GM19025 (cell line): ENCODE measurements around the gene ARHGEF10L.
"Not testable (repeated sequence)": the region's sequence is repeated elsewhere in the genome, so short reads cannot be mapped to it uniquely, and the experiment has no call there.

ENCODE experiments used
- ATAC-seq: cut with Tn5 transposase; IDR thresholded peaks from one replicate; pipeline ENCODE4 v1.9.1; 2021; ENCODE audit warnings: mild to moderate bottlenecking, low read depth, moderate library complexity; ENCODE audit not compliant: unreplicated experiment

ARHGEF10L gene

DNA sequence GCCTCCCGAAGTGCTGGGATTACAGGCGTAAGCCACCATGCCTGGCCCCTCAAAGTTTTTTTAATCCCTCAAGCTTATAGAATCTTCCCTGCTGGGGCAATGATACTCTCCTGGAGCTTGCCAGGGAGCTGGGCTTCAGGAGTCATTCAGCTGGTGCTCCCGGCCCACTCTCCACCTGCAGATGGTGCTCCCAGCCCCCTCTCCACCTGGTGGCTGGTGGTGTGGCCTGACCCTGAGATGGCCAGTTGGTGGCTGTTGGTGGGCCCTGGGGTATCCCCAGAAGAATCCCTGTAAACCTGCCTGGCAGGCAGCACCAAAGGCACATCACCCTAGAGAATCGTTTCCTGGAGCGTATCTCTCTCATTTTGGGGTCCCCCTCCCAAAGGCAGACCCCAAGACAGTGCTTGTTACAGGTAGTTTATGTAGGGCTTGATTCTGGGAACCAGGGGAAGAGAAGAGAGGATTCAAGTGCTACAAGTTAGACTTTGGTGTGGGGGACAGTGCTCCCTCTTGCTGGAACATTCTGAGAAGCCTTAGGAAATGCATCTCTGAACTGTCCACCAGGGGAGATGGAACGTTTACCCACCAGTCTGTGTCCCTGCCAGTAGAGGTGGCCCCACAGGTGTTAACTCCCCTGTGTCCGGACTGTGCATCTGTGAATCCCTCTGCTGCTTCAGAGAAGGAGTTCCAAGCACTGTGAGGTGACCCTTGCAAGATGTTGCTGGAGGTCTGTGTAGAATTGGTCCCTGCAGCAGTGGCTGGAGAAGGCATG is 186.5 kb downstream of the ARHGEF10L start:
- ATAC-seq, result no peak

GRCh38 chr1:17728123-17728712 is 188.7 kb downstream of the ARHGEF10L start:
- no peak for ATAC-seq

- no peak for ATAC-seq
Observed at GRCh38 chr1:17729248-17729647, 189.8 kb downstream of the ARHGEF10L start.

GRCh38 chr1:17729909-17730308 is 190.4 kb downstream of the ARHGEF10L start:
- no peak for ATAC-seq

- ATAC-seq, result no peak
Observed at GRCh38 chr1:17731460-17731859, 192.0 kb downstream of the ARHGEF10L start.

- no peak for ATAC-seq
Observed at GRCh38 chr1:17732475-17732874, 193.0 kb downstream of the ARHGEF10L start.

- no peak for ATAC-seq
Observed at GRCh38 chr1:17733661-17734060, 194.2 kb downstream of the ARHGEF10L start.

DNA sequence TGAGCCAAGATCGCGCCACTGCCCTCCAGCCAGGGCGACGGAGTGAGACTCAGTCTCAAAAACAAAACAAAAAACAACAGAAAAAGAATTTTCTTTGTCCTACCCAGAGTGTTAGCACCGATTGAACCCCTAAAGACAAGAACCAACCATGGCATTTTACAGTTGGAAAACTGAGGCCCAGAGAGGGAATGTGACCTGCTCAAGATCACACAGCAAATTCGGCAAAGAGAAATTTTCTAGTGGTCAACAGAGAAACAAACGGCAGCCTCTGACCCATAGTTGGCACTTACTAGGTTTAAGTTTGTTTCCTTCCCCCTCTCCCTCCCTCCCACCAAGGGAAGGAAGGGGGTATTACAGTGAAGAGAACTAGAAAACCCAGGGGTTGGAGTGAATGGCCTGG is 195.1 kb downstream of the ARHGEF10L start:
- no peak for ATAC-seq

DNA sequence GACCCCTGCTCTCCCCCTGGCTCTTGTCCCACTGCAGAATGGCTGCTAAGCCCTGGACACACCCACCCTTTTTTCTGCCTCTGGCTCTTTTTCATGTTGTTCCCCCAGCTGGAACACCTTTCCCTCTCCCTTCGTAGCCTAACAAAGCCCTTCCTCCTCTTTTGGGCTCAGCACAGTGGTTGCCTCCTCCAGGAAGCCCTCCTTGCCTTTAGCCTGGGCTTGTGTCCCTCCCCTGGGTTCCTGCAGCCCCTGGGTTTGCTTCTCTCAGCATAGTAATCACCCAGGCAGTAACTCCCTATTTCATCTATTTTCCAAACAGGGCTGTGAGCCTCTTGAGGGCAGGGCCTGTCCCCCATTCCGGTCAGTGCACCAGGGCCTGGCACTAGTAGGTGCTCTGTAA is 195.8 kb downstream of the ARHGEF10L start:
- ATAC-seq, result no peak

DNA sequence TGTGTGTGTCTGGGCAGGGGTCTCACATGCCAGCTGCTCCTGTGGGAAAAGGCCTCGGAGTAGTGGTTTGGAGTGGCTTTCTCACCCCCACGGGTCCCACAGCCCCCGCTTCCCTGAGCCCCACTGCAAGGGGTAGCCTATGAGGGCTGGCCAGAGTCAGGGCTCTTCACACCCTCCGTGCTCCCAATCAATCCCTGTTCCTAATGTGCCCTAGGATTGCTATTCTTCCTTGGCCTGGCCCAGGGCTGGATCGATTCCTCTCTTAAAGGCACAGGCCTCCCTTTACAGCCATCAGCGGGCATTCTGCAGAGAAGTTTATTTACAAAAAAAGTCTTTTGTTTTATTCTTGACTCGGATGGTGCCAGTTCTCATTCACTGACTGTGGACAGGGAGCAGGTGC is 196.3 kb downstream of the ARHGEF10L start:
- no peak for ATAC-seq

DNA sequence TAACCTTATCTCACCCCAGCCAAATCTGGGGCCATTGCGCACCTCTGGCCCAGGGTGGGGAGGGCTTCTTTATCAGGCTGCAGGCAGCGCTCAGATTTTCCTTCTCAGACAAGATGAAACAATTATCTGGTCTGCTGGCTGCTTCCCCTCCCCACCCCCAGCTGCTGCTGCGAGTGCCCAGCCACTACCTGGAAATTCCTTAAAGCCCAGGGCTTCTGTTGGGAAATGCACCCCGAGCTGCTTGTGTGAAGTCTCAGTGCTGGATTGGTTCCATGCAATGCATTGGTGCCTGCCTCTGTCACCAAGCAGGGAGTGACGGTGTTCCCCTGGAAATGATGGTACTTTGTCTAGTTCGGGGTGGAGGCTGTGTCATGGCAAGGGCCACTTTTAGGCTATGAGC is 197.1 kb downstream of the ARHGEF10L start:
- no peak for ATAC-seq

GRCh38 chr1:17739050-17739449 is 199.6 kb downstream of the ARHGEF10L start:
- no peak for ATAC-seq

GRCh38 chr1:17741052-17741451 is 201.6 kb downstream of the ARHGEF10L start:
- no peak for ATAC-seq

DNA sequence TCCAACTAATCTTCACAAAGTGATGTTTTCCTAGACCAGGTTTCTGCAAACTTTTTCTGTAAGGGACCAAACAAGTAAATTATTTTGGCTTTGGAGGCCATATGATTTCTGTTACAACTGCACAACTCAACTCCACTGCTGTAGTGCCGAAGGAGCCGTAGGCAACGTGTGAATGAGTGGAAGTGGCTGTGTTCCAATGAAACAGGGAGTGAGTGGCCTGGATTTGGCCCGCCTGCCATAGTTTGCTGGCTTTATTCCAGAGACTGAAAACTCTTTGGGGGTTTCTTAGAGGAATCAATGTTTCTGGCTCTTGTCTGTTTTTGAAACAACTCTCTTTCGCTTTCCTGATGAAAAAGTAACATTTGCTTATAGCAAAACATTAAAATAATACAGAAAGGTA is 203.1 kb downstream of the ARHGEF10L start:
- no peak for ATAC-seq

- no peak for ATAC-seq
Observed at GRCh38 chr1:17743008-17743647, 203.6 kb downstream of the ARHGEF10L start.

DNA sequence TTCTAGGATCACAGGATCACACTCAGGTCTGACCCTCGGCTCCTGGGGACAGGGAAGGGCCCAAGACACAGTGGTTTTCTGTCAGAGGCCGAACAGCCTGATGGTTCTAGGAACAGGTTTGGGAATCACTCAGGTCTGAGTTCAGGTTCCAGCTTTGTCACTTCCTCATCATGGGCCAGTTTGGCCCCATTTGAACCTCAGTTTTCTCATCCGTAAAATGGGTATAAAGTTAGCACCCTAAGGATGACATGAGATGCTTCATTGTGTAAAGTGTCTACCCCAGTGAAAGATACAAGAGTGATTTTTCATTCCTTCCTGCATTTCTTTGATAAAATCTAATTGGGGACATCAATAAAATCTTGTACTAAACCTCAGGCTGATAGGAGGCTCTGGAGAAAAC is 204.4 kb downstream of the ARHGEF10L start:
- no peak for ATAC-seq

- ATAC-seq, result no peak
Observed at GRCh38 chr1:17744666-17745478, 205.4 kb downstream of the ARHGEF10L start.

- ATAC-seq, result no peak
Observed at GRCh38 chr1:17745479-17745955, 206.0 kb downstream of the ARHGEF10L start.

GRCh38 chr1:17746281-17746680 is 206.8 kb downstream of the ARHGEF10L start:
- not testable (repeated sequence) for ATAC-seq

- ATAC-seq, result no peak
Observed at GRCh38 chr1:17746920-17747319, 207.4 kb downstream of the ARHGEF10L start.
